ENCODE measurements around the gene ZMYND11.
A peak's percentile ranks its signal among the peaks of the same experiment; 100 is the strongest.

ZMYND11 gene

DNA sequence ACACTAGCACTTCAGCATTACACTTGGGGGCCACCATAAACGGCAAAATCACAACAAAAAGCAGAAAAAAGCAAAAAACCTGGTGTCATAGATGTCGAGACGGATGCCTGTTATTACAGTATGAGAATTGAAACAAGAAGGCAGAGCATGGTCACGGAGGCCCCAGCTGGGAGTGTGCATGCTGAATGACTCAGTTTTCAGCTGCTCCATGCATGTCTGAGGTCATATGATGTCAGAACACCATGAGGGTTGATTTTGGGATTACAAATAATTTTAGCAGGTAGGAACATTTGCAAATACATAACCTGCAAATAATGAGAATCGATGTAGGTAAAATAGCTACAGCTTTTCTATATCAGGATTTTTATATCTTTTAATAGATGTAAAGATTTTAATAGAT lies 19.1 kb downstream of the ZMYND11 start:
- no peak for TF ChIP-seq ZFX (IDR thresholded peaks at IDR 0.05; ENCODE audit: borderline replicate concordance)
- TF ChIP-seq CTCF (IDR thresholded peaks at IDR 0.05) = no peak

DNA sequence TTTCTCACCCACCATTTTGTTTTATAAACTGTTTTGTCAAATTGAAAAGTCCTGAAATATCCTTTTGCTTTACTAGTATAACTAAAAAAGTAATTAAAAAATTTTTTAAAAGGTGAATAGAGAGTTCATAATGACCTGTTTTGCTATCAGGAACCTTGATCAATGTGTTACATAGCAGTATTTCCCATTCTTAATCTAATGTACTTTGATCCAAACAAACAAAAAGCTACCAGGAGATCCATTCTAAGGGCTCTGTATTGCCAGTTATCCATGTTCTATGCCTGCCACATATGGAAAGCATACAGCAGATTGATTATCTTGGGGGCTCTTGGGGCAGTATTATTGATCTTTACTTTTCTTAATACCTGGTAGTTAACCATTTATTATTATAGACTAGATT lies 32.1 kb downstream of the ZMYND11 start:
- TF ChIP-seq CTCF (IDR thresholded peaks at IDR 0.05) (no peak), ZFX (IDR thresholded peaks at IDR 0.05; ENCODE audit: borderline replicate concordance) (no peak)
- H3K27ac ChIP-seq = no peak overlapping the region

More for the DNA sequence above, 19.1 kb downstream of the ZMYND11 start:
- H3K27ac ChIP-seq = no peak overlapping the region

GRCh38 chr10:173741-174140 lies 38.5 kb downstream of the ZMYND11 start:
- H3K27ac ChIP-seq = no peak overlapping the region
- TF ChIP-seq CTCF (IDR thresholded peaks at IDR 0.05) = no peak
- no peak for TF ChIP-seq ZFX (IDR thresholded peaks at IDR 0.05; ENCODE audit: borderline replicate concordance)

DNA sequence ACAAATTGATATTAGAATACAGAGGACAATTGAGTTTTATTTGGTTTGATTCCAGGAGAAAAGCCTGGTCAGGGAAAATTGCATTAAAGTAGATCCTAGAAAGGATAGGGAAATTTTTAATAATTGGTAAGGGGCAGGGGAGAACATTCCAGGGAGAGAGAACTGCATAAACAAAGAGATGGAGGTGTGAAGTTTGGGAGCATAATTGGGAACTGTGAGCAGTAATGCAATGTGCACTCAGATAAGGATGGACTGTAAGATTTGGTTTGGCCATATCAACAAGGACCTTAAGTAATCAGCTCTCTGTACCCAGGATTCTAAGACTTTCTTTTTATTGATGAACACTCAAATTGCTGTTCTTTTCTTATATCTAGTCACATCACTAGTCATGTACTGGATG lies 41.4 kb downstream of the ZMYND11 start:
- no peak for TF ChIP-seq CTCF (IDR thresholded peaks at IDR 0.05)
- no peak for TF ChIP-seq ZFX (IDR thresholded peaks at IDR 0.05; ENCODE audit: borderline replicate concordance)
- no peak overlapping the region for H3K27ac ChIP-seq

- TF ChIP-seq ZFX (IDR thresholded peaks at IDR 0.05; ENCODE audit: borderline replicate concordance) (no peak), CTCF (IDR thresholded peaks at IDR 0.05) (peak; percentile 74)
- no peak overlapping the region for H3K27ac ChIP-seq
Observed at GRCh38 chr10:178208-178607, 43.0 kb downstream of the ZMYND11 start.

GRCh38 chr10:178723-179122 lies 43.5 kb downstream of the ZMYND11 start:
- H3K27ac ChIP-seq = no peak overlapping the region
- TF ChIP-seq ZFX (IDR thresholded peaks at IDR 0.05; ENCODE audit: borderline replicate concordance) = no peak
- no peak for TF ChIP-seq CTCF (IDR thresholded peaks at IDR 0.05)

- no peak overlapping the region for H3K27ac ChIP-seq
- TF ChIP-seq CTCF (IDR thresholded peaks at IDR 0.05) (no peak), ZFX (IDR thresholded peaks at IDR 0.05; ENCODE audit: borderline replicate concordance) (no peak)
Observed at GRCh38 chr10:182441-183201, 47.4 kb downstream of the ZMYND11 start.
